K562 (cell line): ENCODE data around the gene SETMAR. TPM values are rescaled to one million over a fixed set of nuclear protein-coding genes. Genes with fewer than 3 reads are reported as not detected.

Experiments
- ATF1 ChIP-seq, 2 experiments: fragments of 450-650 bp in 1 of 2; IDR thresholded peaks; 2 replicates each; pipeline ENCODE4 v1.6.1; 2016; ENCODE audit warnings: missing compliant biosample characterization in 1 of 2, missing genetic modification characterization in 1 of 2
- CEBPG ChIP-seq, 3 experiments: fragments of 200-800 bp in 1 of 3; sonication (Bioruptor generic) in 1 of 3; sonication (generic) in 1 of 3; formaldehyde crosslinking in 1 of 3; IDR thresholded peaks in 2 of 3; conservative IDR thresholded peaks in 1 of 3; 2 replicates each; pipeline versions ENCODE4 v1.6.1 to v1.8.0; 2016 to 2022; ENCODE audit warnings: missing compliant biosample characterization in 2 of 3, missing genetic modification characterization in 2 of 3, mild to moderate bottlenecking in 1 of 3, missing genetic modification reagents in 1 of 3
- CHD2 ChIP-seq: IDR thresholded peaks from 2 replicates; pipeline ENCODE4 v1.6.1; 2011; ENCODE audit warnings: low read depth, low read length
- EZH2 ChIP-seq: IDR thresholded peaks from 2 replicates; pipeline ENCODE4 v1.6.1; 2012; ENCODE audit warnings: low read depth, mild to moderate bottlenecking, inconsistent platforms, low read length, borderline replicate concordance
- FOXJ3 ChIP-seq: sonication (generic); formaldehyde crosslinking; IDR thresholded peaks from 2 replicates; pipeline ENCODE4 v1.4.0; 2020; ENCODE audit warnings: mild to moderate bottlenecking, missing genetic modification reagents
- ILF3 ChIP-seq: fragments of 450-650 bp; IDR thresholded peaks from 2 replicates; pipeline ENCODE4 v1.6.1; 2018; ENCODE audit warnings: antibody characterized with exemption, mild to moderate bottlenecking, moderate library complexity, borderline replicate concordance
- KDM5B ChIP-seq: fragments of 200-600 bp; sonication (generic); IDR thresholded peaks from 2 replicates; pipeline ENCODE4 v1.6.1; 2012; ENCODE audit warnings: low read depth, mild to moderate bottlenecking, moderate library complexity, low read length, control low read depth, inconsistent platforms; ENCODE audit not compliant: insufficient replicate concordance
- NCOR1 ChIP-seq: fragments of 450-650 bp; IDR thresholded peaks from 2 replicates; pipeline ENCODE4 v1.6.1; 2016; ENCODE audit warnings: mild to moderate bottlenecking, moderate library complexity
- NR3C1 ChIP-seq: sonication (generic); formaldehyde crosslinking; IDR thresholded peaks from 2 replicates; pipeline ENCODE4 v1.8.1; 2022; ENCODE audit warnings: missing genetic modification reagents
- POLR2AphosphoS2 ChIP-seq: IDR thresholded peaks from 2 replicates; pipeline ENCODE4 v1.6.1; 2012; ENCODE audit warnings: low read length, improper control_type of control experiment
- POLR2H ChIP-seq: IDR thresholded peaks from 2 replicates; pipeline ENCODE4 v1.6.1; 2016; ENCODE audit warnings: missing genetic modification characterization, low read depth, mild to moderate bottlenecking, control low read depth, missing compliant biosample characterization, moderate library complexity
- PRPF4 ChIP-seq: fragments of 200-400 bp; formaldehyde crosslinking; IDR thresholded peaks from one replicate; pipeline ENCODE4 v1.6.1; 2017; ENCODE audit warnings: low read length, low read depth, mild to moderate bottlenecking; ENCODE audit not compliant: insufficient read depth, poor library complexity, severe bottlenecking
- RBM34 ChIP-seq: fragments of 200-400 bp; formaldehyde crosslinking; IDR thresholded peaks from 2 replicates; pipeline ENCODE4 v1.6.1; 2018; ENCODE audit warnings: low read length, borderline replicate concordance; ENCODE audit not compliant: insufficient read depth
- SMARCC2 ChIP-seq: fragments of 450-650 bp; IDR thresholded peaks from 2 replicates; pipeline ENCODE4 v1.6.1; 2017; ENCODE audit warnings: antibody characterized with exemption, moderate library complexity, mild to moderate bottlenecking, low read depth
- SRSF1 ChIP-seq: fragments of 200-400 bp; formaldehyde crosslinking; IDR thresholded peaks from 2 replicates; pipeline ENCODE4 v1.6.1; 2017; ENCODE audit warnings: mild to moderate bottlenecking, low read depth, low read length, moderate library complexity
- TEAD2 ChIP-seq: fragments of 450-650 bp; IDR thresholded peaks from 2 replicates; pipeline ENCODE4 v1.6.1; 2016; ENCODE audit warnings: missing genetic modification characterization, control low read depth, missing compliant biosample characterization
- XRCC5 ChIP-seq: fragments of 200-400 bp; formaldehyde crosslinking; IDR thresholded peaks from 2 replicates; pipeline ENCODE4 v1.6.1; 2017; ENCODE audit warnings: low read depth, mild to moderate bottlenecking, low read length
- ZNF133 ChIP-seq: fragments of 250-450 bp; sonication (Bioruptor Pico); IDR thresholded peaks from 2 replicates; pipeline ENCODE4 v1.4.0; 2020; ENCODE audit warnings: mild to moderate bottlenecking
- ZNF140 ChIP-seq: fragments of 250-450 bp; sonication (Bioruptor Pico); IDR thresholded peaks from 2 replicates; pipeline ENCODE4 v1.8.0; 2021; ENCODE audit warnings: moderate library complexity, mild to moderate bottlenecking, inconsistent platforms
- ZNF316 ChIP-seq: fragments of 450-650 bp; IDR thresholded peaks from 2 replicates; pipeline ENCODE4 v1.6.1; 2016
- polyA plus RNA-seq, 8 experiments: library from polyadenylated mRNA; depleted of rRNA in 4 of 8; stranded (reverse) in 5 of 8; unstranded in 3 of 8; fragments of >200 nt; fragmentation: Nextera tagmentation in 2 of 8; fragmentation: Illumina TruSeq in 1 of 8; extraction: Ambion mirVana in 2 of 8; extraction: Trizol in 1 of 8; gene quantifications; 2 replicates each; pipeline versions ENCODE4 v1.2.1 to v1.2.3, GENCODE V29; 2011 to 2014; ENCODE audit warnings: inconsistent platforms in 1 of 8, missing spikeins in 1 of 8
- total RNA-seq, 7 experiments: library from RNA; depleted of rRNA in 6 of 7; stranded (reverse); fragments of >200 nt in 6 of 7; fragmentation: Illumina TruSeq in 2 of 7; extraction: Trizol in 2 of 7; gene quantifications; 2 replicates each; pipeline versions ENCODE4 v1.2.1 to v1.2.3, GENCODE V29; 2011 to 2021; ENCODE audit warnings: low replicate concordance in 1 of 7
- TF ChIP-seq, protein P1 (sequence below): sonication (generic); formaldehyde crosslinking; IDR thresholded peaks from 2 replicates; pipeline ENCODE4 v1.8.1; 2023; ENCODE audit warnings: mild to moderate bottlenecking, missing genetic modification reagents
- TF ChIP-seq, protein P2 (sequence below): fragments of 250-450 bp; sonication (Bioruptor Pico); IDR thresholded peaks from 2 replicates; pipeline ENCODE4 v1.9.0; 2021; ENCODE audit warnings: mild to moderate bottlenecking, inconsistent platforms

Gene SETMAR
- total and polyA plus RNA-seq, 9 of the 15 experiments (the other 6 are each of a cell fraction or from before 2014, with no cell fraction given): 5.5 to 25.1 (median 18.2) TPM

DNA sequence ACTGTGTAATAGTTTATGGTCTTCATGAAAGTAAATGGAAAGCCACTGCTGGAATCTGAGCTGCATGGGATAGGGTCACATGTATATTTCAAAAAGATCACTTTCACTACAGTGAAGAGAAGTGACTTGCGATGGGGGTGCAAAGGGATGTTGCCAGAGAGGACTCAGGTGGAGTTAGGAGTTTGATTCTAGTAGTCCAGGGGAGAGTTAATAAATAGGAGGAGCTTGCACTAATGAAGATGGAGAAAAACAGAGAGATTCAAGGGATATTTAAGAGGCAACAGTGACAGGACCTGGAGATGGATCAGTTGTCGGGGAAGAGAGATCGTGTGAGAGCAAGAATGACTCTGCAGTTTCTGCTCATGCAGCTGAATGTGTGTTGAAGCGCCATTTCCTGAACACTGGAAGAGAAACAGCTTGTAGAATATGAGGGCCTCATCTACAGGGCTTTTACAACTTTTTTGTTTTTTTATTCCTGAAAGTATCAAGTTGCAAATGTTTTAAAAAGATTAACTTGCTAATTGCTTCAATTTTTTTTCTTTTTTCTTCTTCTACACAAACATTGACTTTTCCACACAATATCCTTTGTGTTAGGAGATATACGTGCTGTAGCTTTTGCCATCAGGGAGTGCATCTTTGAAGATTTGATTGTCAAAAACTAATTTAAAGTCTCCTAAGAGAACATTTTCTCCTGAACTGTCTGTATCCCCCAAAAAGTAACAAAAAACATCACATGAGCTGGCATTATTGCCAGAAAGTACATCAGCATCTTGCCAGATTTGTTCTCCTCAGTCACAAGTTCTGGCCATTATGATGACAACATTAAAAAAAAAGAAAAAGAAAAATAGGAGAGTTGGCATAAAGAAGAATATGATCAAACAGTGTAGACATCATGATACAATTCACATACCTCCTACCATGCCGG is 37.5 kb downstream of the SETMAR start (continued):
- peak; percentile 98 for TF ChIP-seq ZNF316
- TF ChIP-seq, protein P1, sequence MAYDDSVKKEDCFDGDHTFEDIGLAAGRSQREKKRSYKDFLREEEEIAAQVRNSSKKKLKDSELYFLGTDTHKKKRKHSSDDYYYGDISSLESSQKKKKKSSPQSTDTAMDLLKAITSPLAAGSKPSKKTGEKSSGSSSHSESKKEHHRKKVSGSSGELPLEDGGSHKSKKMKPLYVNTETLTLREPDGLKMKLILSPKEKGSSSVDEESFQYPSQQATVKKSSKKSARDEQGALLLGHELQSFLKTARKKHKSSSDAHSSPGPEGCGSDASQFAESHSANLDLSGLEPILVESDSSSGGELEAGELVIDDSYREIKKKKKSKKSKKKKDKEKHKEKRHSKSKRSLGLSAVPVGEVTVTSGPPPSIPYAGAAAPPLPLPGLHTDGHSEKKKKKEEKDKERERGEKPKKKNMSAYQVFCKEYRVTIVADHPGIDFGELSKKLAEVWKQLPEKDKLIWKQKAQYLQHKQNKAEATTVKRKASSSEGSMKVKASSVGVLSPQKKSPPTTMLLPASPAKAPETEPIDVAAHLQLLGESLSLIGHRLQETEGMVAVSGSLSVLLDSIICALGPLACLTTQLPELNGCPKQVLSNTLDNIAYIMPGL (CRISPR knock-in tag): no peak
- no peak for TF ChIP-seq CHD2
- TF ChIP-seq NR3C1: no peak
- no peak for TF ChIP-seq NCOR1
- TF ChIP-seq SMARCC2: peak; percentile 79
- TF ChIP-seq TEAD2 (tag): no peak
- TF ChIP-seq ZNF140 (CRISPR knock-in tag): no peak
- no peak for TF ChIP-seq RBM34
- TF ChIP-seq ZNF133 (CRISPR knock-in tag): no peak
- TF ChIP-seq ATF1 (CRISPR knock-in tag; IDR thresholded peaks at IDR 0.05): no peak
- TF ChIP-seq ATF1 (tag; IDR thresholded peaks at IDR 0.05): no peak
- no peak for TF ChIP-seq PRPF4
- no peak for TF ChIP-seq POLR2H (tag)
- TF ChIP-seq, protein P2, sequence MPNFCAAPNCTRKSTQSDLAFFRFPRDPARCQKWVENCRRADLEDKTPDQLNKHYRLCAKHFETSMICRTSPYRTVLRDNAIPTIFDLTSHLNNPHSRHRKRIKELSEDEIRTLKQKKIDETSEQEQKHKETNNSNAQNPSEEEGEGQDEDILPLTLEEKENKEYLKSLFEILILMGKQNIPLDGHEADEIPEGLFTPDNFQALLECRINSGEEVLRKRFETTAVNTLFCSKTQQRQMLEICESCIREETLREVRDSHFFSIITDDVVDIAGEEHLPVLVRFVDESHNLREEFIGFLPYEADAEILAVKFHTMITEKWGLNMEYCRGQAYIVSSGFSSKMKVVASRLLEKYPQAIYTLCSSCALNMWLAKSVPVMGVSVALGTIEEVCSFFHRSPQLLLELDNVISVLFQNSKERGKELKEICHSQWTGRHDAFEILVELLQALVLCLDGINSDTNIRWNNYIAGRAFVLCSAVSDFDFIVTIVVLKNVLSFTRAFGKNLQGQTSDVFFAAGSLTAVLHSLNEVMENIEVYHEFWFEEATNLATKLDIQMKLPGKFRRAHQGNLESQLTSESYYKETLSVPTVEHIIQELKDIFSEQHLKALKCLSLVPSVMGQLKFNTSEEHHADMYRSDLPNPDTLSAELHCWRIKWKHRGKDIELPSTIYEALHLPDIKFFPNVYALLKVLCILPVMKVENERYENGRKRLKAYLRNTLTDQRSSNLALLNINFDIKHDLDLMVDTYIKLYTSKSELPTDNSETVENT (CRISPR knock-in tag): no peak
- TF ChIP-seq FOXJ3 (CRISPR knock-in tag): no peak
- no peak for TF ChIP-seq SRSF1
- no peak for TF ChIP-seq EZH2
- no peak for TF ChIP-seq ILF3
- no peak for TF ChIP-seq POLR2AphosphoS2
- TF ChIP-seq KDM5B: no peak
- TF ChIP-seq CEBPG (CRISPR knock-in tag; IDR thresholded peaks at IDR 0.05): no peak
- no peak for TF ChIP-seq CEBPG (tag; conservative IDR thresholded peaks at IDR 0.05 in 1 of 2, IDR thresholded peaks at IDR 0.05 in 1 of 2)
- no peak for TF ChIP-seq XRCC5
